Sigmoid colon (tissue), 7 donors: ENCODE data around the gene GDPGP1. TPM values are rescaled to one million over a fixed set of nuclear protein-coding genes. Genes with fewer than 3 reads are reported as not detected.

Source experiments
- DNase-seq: peaks from one replicate; pipeline ENCODE4 v3.0.0-alpha.2; 2019
- H3K27ac ChIP-seq, 4 donors: fragments of 200-600 bp; sonication (generic); one replicate each; pipeline ENCODE4 v1.5.1; 2016 to 2019; ENCODE audit warnings: mild to moderate bottlenecking in 1 of 4
- H3K27me3 ChIP-seq, 3 donors: fragments of 200-600 bp; sonication (generic); one replicate each; pipeline ENCODE4 v1.5.1; 2019; ENCODE audit warnings: mild to moderate bottlenecking in 1 of 3
- H3K36me3 ChIP-seq, 4 donors: fragments of 200-600 bp; sonication (generic); one replicate each; pipeline ENCODE4 v1.5.1; 2016 to 2019
- H3K4me1 ChIP-seq, 4 donors: fragments of 200-600 bp; sonication (generic); one replicate each; pipeline ENCODE4 v1.5.1; 2017 to 2019
- H3K4me3 ChIP-seq, 4 donors: fragments of 200-600 bp; sonication (generic); one replicate each; pipeline ENCODE4 v1.5.1; 2017 to 2019; ENCODE audit warnings: mild to moderate bottlenecking in 2 of 4, moderate library complexity in 1 of 4
- H3K9me3 ChIP-seq, 4 donors: fragments of 200-600 bp in 3 of 4; sonication (generic) in 3 of 4; one replicate each; pipeline versions ENCODE4 v1.5.1 to v1.6.1; 2013 to 2019
- CTCF ChIP-seq, 4 experiments: fragments of 450-650 bp in 3 of 4; fragments of 200-600 bp in 1 of 4; IDR thresholded peaks; one replicate each; pipeline ENCODE4 v1.5.1; 2016 to 2019; ENCODE audit warnings: antibody characterized with exemption in 4 of 4, mild to moderate bottlenecking in 3 of 4, moderate library complexity in 2 of 4
- EP300 ChIP-seq, 4 donors: sonication (generic); formaldehyde crosslinking; IDR thresholded peaks; one replicate each; pipeline ENCODE4 v1.6.1; 2017; ENCODE audit warnings: antibody characterized with exemption in 4 of 4
- POLR2A ChIP-seq, 2 donors: fragments of 450-650 bp; IDR thresholded peaks; one replicate each; pipeline ENCODE4 v1.6.1; 2016; ENCODE audit warnings: antibody characterized with exemption in 2 of 2, mild to moderate bottlenecking in 2 of 2, moderate library complexity in 2 of 2
- POLR2AphosphoS5 ChIP-seq, 4 donors: sonication (generic); formaldehyde crosslinking; IDR thresholded peaks; one replicate each; pipeline ENCODE4 v1.6.1; 2017; ENCODE audit warnings: antibody characterized with exemption in 4 of 4
- WGBS, 2 donors: extraction: QIAGEN DNeasy Blood & Tissue Kit; methylation state at CpG; one replicate each; pipeline ENCODE4 v1.1.7; 2013; 5-methylcytosine and 5-hydroxymethylcytosine counted together
- intact Hi-C: fragments of 100-400 bp; cut with DNase I; formaldehyde crosslinking; loops from one replicate; pipeline ENCODE4 v1.15.1; 2023
- polyA plus RNA-seq, 3 donors: library from polyadenylated mRNA; stranded (reverse); fragments of 200-250 nt; gene quantifications; one replicate each; pipeline ENCODE4 v1.2.3, GENCODE V29; 2013
- total RNA-seq, 4 donors: library from RNA; depleted of rRNA; stranded (reverse); fragments of >200 nt; gene quantifications; one replicate each; pipeline ENCODE4 v1.1.0, GENCODE V29; 2016
- donor health status: healthy with polysubstance abuse.
- donor health status: Bipolar disorder and iron deficiency.
- donor health status: healthy.

GDPGP1 gene
- total and polyA plus RNA-seq, 7 donors = 3.0 to 12.7 (median 7.5) TPM

GRCh38 chr15:90225047-90225446 lies 9.0 kb upstream of the GDPGP1 start:
- Histone ChIP-seq H3K27ac (no peak overlapping the region), H3K4me1 (peaks cover 0 to 49% (median 25%) of the 10 kb centered on the region in 4 donors), H3K9me3 (no peaks in the 10 kb centered on the region), H3K4me3 (no peak overlapping the region), H3K36me3 (peaks cover 51 to 95% (median 58%) of the 10 kb centered on the region in 4 donors), H3K27me3 (no peaks in the 10 kb centered on the region)
- DNase-seq = no peak
- TF ChIP-seq CTCF (IDR thresholded peaks at IDR 0.05) (no peak), POLR2AphosphoS5 (IDR thresholded peaks at IDR 0.05) (no peak), POLR2A (IDR thresholded peaks at IDR 0.05) (no peak), EP300 (IDR thresholded peaks at IDR 0.05) (no peak)
- intact Hi-C loops = loop anchor here (10.0 kb wide), 1 partner anchor 220 kb away; the partner anchor contains the start of gene ZNF710
- WGBS, 2 donors = 94 to 96% methylated on average over 17 of the region's 17 CpGs

- intact Hi-C loops = loop anchor here (10.0 kb wide), 1 partner anchor 221 kb away; the partner anchor contains the start of gene ZNF710
- no peak for DNase-seq
- H3K4me1 ChIP-seq = peaks cover 0 to 52% (median 30%) of the 10 kb centered on the region in 4 donors
Measured at GRCh38 chr15:90225504-90226234, 8.3 kb upstream of the GDPGP1 start.

GRCh38 chr15:90227336-90227735 lies 6.7 kb upstream of the GDPGP1 start:
- H3K4me1 ChIP-seq = peaks cover 0 to 59% (median 37%) of the 10 kb centered on the region in 4 donors
- TF ChIP-seq EP300 (IDR thresholded peaks at IDR 0.05) = no peak
- TF ChIP-seq POLR2AphosphoS5 (IDR thresholded peaks at IDR 0.05) = no peak
- no peak for TF ChIP-seq CTCF (IDR thresholded peaks at IDR 0.05)
- no peak for TF ChIP-seq POLR2A (IDR thresholded peaks at IDR 0.05)
- no peaks in the 10 kb centered on the region for H3K27me3 ChIP-seq
- WGBS, 2 donors = 91 to 94% methylated on average over 7 of the region's 7 CpGs
- H3K36me3 ChIP-seq = peaks cover 48 to 91% (median 67%) of the 10 kb centered on the region in 4 donors
- intact Hi-C loops = loop anchor here (10.0 kb wide), 1 partner anchor 223 kb away; the partner anchor contains the start of gene ZNF710
- no peak for DNase-seq
- H3K27ac ChIP-seq = peak overlapping the region in 1 of 4 donors; percentile 93
- H3K4me3 ChIP-seq = no peak overlapping the region
- no peaks in the 10 kb centered on the region for H3K9me3 ChIP-seq

More at GRCh38 chr15:90225504-90226234, 8.3 kb upstream of the GDPGP1 start:
- H3K9me3 ChIP-seq = no peaks in the 10 kb centered on the region
- no peak overlapping the region for H3K27ac ChIP-seq
- TF ChIP-seq EP300 (IDR thresholded peaks at IDR 0.05) = no peak
- TF ChIP-seq POLR2AphosphoS5 (IDR thresholded peaks at IDR 0.05) = no peak
- TF ChIP-seq POLR2A (IDR thresholded peaks at IDR 0.05) = no peak
- TF ChIP-seq CTCF (IDR thresholded peaks at IDR 0.05) = no peak
- H3K4me3 ChIP-seq = no peak overlapping the region
- peaks cover 51 to 98% (median 62%) of the 10 kb centered on the region in 4 donors for H3K36me3 ChIP-seq
- no peaks in the 10 kb centered on the region for H3K27me3 ChIP-seq
- WGBS, 2 donors = 88 to 89% methylated on average over 18 of the region's 18 CpGs

- no peak for TF ChIP-seq POLR2AphosphoS5 (IDR thresholded peaks at IDR 0.05)
- TF ChIP-seq CTCF (IDR thresholded peaks at IDR 0.05) = no peak
- TF ChIP-seq EP300 (IDR thresholded peaks at IDR 0.05) = no peak
- TF ChIP-seq POLR2A (IDR thresholded peaks at IDR 0.05) = no peak
- no peak for DNase-seq
- WGBS, 2 donors = 90 to 91% methylated on average over 38 of the region's 38 CpGs
- H3K36me3 ChIP-seq = peaks cover 45 to 83% (median 66%) of the 10 kb centered on the region in 4 donors
- H3K4me1 ChIP-seq = peaks cover 0 to 67% (median 45%) of the 10 kb centered on the region in 4 donors
- intact Hi-C loops = loop anchor here (10.0 kb wide), 1 partner anchor 223 kb away; the partner anchor contains the start of gene ZNF710
- no peak overlapping the region for H3K4me3 ChIP-seq
- H3K27ac ChIP-seq = peak overlapping the region in 3 of 4 donors; percentile 87 to 93 (median 92)
- no peaks in the 10 kb centered on the region for H3K27me3 ChIP-seq
- H3K9me3 ChIP-seq = no peaks in the 10 kb centered on the region
Measured at GRCh38 chr15:90227816-90228772, 5.9 kb upstream of the GDPGP1 start.
